ENCODE measurements around the gene GALNS. TPM values are rescaled to one million over a fixed set of nuclear protein-coding genes. Genes with fewer than 3 reads are reported as not detected.

GALNS gene
- total and polyA plus RNA-seq, 2 experiments from 2014 or later = 9.7 to 18.8 TPM

DNA sequence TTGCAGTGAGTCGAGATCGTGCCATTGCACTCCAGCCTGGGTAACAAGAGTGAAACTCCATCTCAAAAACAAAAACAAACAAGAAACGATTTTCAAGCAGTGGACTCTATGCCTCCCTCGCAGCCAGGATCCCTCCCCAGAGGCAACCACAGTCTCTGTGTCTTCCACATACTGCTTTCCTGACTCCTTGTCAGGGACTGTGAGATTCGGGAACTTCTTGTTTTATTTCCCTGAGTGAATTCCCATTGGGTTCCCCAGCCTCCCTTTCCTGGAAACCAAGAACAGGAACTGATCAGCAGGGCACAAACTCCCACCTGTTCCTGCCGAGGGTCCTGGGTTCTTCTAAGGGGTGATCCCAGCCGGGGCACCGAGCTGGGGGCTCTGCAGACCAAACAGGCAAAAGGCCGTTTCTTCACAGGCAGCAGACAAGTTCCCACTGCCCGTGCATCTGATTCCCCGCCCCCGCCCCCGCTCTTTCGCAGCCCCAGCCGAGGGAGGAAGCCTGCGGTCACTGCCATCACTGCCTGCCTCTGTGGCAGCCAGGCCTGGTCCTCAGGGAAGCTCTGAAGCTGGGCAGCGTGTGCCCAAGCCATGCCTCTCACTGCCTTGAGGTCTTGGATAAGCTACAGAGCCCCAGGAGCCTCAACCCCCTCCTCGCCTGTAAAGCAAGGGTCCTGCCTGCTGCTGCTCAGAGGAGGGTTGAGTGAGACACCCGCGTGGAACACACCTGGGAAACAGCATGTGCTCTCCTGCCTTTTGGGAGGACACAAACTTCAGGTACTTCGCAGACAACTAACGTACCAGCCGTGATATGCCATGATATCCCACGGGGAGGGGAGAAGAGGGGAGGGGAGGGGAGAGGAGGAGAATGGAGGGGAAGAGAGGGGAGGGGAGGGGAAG, 66.2 kb downstream of the GALNS start:
- peak; percentile 14 for ATAC-seq
- H3K27ac Mint-ChIP-seq = no peak overlapping the region
- no peaks in the 10 kb centered on the region for H3K36me3 ChIP-seq (ENCODE audit: insufficient read depth)
- peak; percentile 35 for DNase-seq (ENCODE audit: low spot score)
- peaks cover 3% of the 10 kb centered on the region; the same call in 1 of the 2 replicates for H3K27me3 ChIP-seq (ENCODE audit: insufficient read depth)
- H3K36me3 Mint-ChIP-seq (ENCODE audit: low read depth) = no peaks in the 10 kb centered on the region
- H3K27me3 Mint-ChIP-seq (ENCODE audit: insufficient read depth, low read depth, poor library complexity) = peaks cover 26% of the 10 kb centered on the region
- no peaks in the 10 kb centered on the region for H3K79me2 ChIP-seq (replicated peaks; ENCODE audit: insufficient read depth)
- H3K27ac ChIP-seq (ENCODE audit: low read depth) = 0 out of 2 replicates have a peak overlapping the region, but pooled peaks have one; percentile 72
- peak overlapping the region; percentile 71 for H3K4me2 ChIP-seq
- no peak overlapping the region for H3K4me3 ChIP-seq
- H3K9me3 Mint-ChIP-seq = no peaks in the 10 kb centered on the region
- H3K4me1 ChIP-seq (ENCODE audit: insufficient read depth) = peaks cover 10% of the 10 kb centered on the region; the same call in 1 of the 2 replicates
- peaks cover 20% of the 10 kb centered on the region; the same call in 2 of the 3 replicates for H3K4me1 Mint-ChIP-seq
- H3K9me2 ChIP-seq (ENCODE audit: insufficient read depth) = no peaks in the 10 kb centered on the region
- H3F3A ChIP-seq (replicated peaks; ENCODE audit: low read depth) = peaks cover 10% of the 10 kb centered on the region; the same call in 1 of the 2 replicates
- TF ChIP-seq, protein P1, sequence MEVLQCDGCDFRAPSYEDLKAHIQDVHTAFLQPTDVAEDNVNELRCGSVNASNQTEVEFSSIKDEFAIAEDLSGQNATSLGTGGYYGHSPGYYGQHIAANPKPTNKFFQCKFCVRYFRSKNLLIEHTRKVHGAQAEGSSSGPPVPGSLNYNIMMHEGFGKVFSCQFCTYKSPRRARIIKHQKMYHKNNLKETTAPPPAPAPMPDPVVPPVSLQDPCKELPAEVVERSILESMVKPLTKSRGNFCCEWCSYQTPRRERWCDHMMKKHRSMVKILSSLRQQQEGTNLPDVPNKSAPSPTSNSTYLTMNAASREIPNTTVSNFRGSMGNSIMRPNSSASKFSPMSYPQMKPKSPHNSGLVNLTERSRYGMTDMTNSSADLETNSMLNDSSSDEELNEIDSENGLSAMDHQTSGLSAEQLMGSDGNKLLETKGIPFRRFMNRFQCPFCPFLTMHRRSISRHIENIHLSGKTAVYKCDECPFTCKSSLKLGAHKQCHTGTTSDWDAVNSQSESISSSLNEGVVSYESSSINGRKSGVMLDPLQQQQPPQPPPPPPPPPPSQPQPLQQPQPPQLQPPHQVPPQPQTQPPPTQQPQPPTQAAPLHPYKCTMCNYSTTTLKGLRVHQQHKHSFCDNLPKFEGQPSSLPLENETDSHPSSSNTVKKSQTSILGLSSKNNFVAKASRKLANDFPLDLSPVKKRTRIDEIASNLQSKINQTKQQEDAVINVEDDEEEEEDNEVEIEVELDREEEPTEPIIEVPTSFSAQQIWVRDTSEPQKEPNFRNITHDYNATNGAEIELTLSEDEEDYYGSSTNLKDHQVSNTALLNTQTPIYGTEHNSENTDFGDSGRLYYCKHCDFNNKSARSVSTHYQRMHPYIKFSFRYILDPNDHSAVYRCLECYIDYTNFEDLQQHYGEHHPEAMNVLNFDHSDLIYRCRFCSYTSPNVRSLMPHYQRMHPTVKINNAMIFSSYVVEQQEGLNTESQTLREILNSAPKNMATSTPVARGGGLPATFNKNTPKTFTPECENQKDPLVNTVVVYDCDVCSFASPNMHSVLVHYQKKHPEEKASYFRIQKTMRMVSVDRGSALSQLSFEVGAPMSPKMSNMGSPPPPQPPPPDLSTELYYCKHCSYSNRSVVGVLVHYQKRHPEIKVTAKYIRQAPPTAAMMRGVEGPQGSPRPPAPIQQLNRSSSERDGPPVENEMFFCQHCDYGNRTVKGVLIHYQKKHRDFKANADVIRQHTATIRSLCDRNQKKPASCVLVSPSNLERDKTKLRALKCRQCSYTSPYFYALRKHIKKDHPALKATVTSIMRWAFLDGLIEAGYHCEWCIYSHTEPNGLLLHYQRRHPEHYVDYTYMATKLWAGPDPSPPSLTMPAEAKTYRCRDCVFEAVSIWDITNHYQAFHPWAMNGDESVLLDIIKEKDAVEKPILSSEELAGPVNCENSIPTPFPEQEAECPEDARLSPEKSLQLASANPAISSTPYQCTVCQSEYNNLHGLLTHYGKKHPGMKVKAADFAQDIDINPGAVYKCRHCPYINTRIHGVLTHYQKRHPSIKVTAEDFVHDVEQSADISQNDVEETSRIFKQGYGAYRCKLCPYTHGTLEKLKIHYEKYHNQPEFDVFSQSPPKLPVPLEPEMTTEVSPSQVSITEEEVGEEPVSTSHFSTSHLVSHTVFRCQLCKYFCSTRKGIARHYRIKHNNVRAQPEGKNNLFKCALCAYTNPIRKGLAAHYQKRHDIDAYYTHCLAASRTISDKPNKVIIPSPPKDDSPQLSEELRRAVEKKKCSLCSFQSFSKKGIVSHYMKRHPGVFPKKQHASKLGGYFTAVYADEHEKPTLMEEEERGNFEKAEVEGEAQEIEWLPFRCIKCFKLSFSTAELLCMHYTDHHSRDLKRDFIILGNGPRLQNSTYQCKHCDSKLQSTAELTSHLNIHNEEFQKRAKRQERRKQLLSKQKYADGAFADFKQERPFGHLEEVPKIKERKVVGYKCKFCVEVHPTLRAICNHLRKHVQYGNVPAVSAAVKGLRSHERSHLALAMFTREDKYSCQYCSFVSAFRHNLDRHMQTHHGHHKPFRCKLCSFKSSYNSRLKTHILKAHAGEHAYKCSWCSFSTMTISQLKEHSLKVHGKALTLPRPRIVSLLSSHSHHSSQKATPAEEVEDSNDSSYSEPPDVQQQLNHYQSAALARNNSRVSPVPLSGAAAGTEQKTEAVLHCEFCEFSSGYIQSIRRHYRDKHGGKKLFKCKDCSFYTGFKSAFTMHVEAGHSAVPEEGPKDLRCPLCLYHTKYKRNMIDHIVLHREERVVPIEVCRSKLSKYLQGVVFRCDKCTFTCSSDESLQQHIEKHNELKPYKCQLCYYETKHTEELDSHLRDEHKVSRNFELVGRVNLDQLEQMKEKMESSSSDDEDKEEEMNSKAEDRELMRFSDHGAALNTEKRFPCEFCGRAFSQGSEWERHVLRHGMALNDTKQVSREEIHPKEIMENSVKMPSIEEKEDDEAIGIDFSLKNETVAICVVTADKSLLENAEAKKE (CRISPR knock-in tag; IDR thresholded peaks at IDR 0.05) = no peak
- no peak for TF ChIP-seq JUNB (IDR thresholded peaks at IDR 0.05; ENCODE audit: unreplicated experiment)
- no peak for TF ChIP-seq EZH2phosphoT487 (IDR thresholded peaks at IDR 0.05; ENCODE audit: unreplicated experiment)
- TF ChIP-seq, protein P2, sequence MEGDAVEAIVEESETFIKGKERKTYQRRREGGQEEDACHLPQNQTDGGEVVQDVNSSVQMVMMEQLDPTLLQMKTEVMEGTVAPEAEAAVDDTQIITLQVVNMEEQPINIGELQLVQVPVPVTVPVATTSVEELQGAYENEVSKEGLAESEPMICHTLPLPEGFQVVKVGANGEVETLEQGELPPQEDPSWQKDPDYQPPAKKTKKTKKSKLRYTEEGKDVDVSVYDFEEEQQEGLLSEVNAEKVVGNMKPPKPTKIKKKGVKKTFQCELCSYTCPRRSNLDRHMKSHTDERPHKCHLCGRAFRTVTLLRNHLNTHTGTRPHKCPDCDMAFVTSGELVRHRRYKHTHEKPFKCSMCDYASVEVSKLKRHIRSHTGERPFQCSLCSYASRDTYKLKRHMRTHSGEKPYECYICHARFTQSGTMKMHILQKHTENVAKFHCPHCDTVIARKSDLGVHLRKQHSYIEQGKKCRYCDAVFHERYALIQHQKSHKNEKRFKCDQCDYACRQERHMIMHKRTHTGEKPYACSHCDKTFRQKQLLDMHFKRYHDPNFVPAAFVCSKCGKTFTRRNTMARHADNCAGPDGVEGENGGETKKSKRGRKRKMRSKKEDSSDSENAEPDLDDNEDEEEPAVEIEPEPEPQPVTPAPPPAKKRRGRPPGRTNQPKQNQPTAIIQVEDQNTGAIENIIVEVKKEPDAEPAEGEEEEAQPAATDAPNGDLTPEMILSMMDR (conservative IDR thresholded peaks at IDR 0.05; ENCODE audit: low read depth in 2 of 2) = no peak
- TF ChIP-seq, protein P3, sequence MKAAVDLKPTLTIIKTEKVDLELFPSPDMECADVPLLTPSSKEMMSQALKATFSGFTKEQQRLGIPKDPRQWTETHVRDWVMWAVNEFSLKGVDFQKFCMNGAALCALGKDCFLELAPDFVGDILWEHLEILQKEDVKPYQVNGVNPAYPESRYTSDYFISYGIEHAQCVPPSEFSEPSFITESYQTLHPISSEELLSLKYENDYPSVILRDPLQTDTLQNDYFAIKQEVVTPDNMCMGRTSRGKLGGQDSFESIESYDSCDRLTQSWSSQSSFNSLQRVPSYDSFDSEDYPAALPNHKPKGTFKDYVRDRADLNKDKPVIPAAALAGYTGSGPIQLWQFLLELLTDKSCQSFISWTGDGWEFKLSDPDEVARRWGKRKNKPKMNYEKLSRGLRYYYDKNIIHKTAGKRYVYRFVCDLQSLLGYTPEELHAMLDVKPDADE (IDR thresholded peaks at IDR 0.05) = no peak
- TF ChIP-seq NANOG (IDR thresholded peaks at IDR 0.05; ENCODE audit: borderline replicate concordance) = no peak
- TF ChIP-seq REST (IDR thresholded peaks at IDR 0.05; ENCODE audit: unreplicated experiment) = no peak
- TF ChIP-seq ZNF114 (CRISPR knock-in tag; IDR thresholded peaks at IDR 0.05) = no peak
- TF ChIP-seq STAT1 (IDR thresholded peaks at IDR 0.05; ENCODE audit: unreplicated experiment) = no peak
- no peak for TF ChIP-seq POLR2AphosphoS5 (IDR thresholded peaks at IDR 0.05; ENCODE audit: low read depth)
- TF ChIP-seq ZNF331 (CRISPR knock-in tag; IDR thresholded peaks at IDR 0.05; ENCODE audit: low read depth) = no peak
- no peak for TF ChIP-seq EZH2 (IDR thresholded peaks at IDR 0.05; ENCODE audit: low read depth, unreplicated experiment)
- TF ChIP-seq CREB1 (CRISPR knock-in tag; IDR thresholded peaks at IDR 0.05; ENCODE audit: low read depth) = no peak
- no peaks in the 10 kb centered on the region for H4K20me1 ChIP-seq (replicated peaks; ENCODE audit: insufficient read depth)
- H3K4me3 Mint-ChIP-seq = peak overlapping the region; percentile 17; the same call in 1 of the 3 replicates
- peak overlapping the region; percentile 80 for H2AFZ ChIP-seq

All from GM23338 (cell line).